G401.6 (cell line): ENCODE measurements around the gene ATE1.
"Not testable (repeated sequence)": the region's sequence is repeated elsewhere in the genome, so short reads cannot be mapped to it uniquely, and the experiment has no call there.

Experiments used
- FAIRE-seq: peaks from 2 replicates; lab custom pipeline; 2012; peaks lifted over from hg19 to GRCh38; lab: Jason Lieb, UNC

Gene ATE1

GRCh38 chr10:121783782-121784372 lies 144.0 kb downstream of the ATE1 start:
- FAIRE-seq = no peak

DNA sequence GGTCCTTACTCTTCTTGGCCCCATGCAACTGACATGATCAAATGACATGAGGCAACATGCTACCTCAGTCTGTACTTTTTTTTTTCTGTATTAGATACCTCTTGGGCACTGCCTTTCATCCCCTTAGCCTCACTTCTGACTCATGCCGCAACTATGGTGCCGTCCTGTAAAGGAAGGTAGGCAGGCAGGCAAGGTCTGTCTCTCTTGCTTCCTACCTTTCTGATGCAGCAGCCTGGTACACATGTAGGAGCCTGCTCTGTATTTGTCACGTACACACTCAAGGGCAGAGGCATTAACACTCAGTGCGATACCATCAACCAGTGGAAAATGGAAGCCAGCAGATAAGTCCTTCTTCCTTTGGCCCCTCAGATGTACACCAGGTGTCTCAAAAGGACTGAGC lies 146.7 kb downstream of the ATE1 start:
- FAIRE-seq = no peak

GRCh38 chr10:121774813-121775212 lies 153.0 kb downstream of the ATE1 start:
- no peak for FAIRE-seq

DNA sequence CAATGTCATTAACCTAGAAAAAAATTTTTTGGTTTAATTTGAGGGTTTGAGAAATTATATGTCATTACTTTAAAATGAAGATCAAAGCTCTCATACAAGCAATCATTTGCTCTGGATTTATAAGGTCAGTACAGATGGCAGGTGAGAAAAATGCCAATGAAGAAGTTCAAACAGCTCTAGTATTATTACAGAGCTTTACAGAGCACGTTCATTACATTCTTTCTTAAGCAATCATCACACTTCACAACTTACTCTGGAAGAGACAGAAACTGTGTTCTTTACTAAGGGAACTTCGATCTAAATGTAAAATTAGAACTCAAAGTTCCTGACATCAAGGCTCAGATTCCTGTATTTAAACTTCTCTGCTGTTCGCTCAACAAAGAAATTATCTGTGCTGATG lies 153.4 kb downstream of the ATE1 start:
- peak; percentile 93 for FAIRE-seq

DNA sequence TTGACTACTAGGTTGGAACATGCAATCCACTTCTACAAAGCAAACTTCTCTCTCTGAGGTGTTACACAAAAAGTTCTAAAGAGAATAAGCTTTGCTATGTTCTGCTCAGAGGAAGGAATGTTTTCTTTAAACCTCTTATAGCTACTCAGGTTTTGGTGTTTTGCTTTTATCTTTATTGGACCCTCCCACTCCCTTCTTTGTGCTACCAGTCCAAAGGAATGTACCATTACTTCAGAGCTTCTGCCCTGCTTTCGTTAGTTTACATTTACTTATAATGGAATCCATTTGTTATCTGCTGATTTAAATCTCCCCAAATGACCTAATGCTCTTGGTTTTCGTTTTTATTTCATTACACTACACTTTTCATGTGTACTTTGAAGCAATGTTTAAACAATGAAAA lies 154.9 kb downstream of the ATE1 start:
- FAIRE-seq = peak; percentile 39

DNA sequence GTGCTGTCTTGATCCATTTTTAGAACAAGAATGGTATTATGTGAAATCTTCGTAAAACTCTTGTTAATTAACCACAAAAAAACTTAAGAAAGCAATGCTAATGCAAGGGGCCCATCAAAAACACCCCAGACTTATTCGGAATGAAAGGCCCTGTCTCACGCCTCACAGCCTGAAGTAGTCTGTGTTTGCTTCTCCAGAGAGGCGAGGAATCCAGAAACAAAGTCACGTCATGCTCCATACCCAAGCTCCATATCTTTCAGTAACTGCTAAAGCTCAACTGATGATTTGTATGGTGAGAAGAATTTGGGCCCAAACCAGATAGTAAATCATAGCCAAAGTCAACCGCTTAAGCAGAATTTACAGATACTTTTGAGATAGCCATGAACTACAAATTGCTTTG lies 155.4 kb downstream of the ATE1 start:
- FAIRE-seq = no peak

GRCh38 chr10:121771966-121772365 lies 155.9 kb downstream of the ATE1 start:
- no peak for FAIRE-seq

DNA sequence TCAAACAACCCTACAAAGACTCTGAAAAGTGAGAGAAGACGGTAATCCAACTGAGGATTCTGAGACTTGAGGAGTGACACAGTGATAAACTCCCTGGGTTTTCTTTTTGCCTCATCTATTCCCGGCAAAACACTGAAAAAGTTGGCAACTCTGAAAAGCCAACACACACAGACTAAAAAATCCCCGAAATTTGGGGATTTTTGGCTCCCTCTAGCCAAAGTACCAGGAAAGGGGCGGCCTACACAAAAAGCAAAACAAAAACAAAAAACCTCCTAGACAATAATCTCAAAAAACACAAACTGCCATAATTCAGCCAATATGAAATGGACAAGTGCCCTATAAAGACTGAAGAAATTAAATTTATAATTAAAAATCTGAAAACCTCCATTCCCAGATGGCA lies 161.4 kb downstream of the ATE1 start:
- FAIRE-seq = no peak

- FAIRE-seq = no peak
Observed at GRCh38 chr10:121765204-121765603, 162.6 kb downstream of the ATE1 start.

GRCh38 chr10:121764233-121764942 lies 163.4 kb downstream of the ATE1 start:
- FAIRE-seq = no peak

GRCh38 chr10:121757241-121757640 lies 170.6 kb downstream of the ATE1 start:
- not testable (repeated sequence) for FAIRE-seq

- FAIRE-seq = not testable (repeated sequence)
Observed at GRCh38 chr10:121755496-121755895, 172.3 kb downstream of the ATE1 start.

DNA sequence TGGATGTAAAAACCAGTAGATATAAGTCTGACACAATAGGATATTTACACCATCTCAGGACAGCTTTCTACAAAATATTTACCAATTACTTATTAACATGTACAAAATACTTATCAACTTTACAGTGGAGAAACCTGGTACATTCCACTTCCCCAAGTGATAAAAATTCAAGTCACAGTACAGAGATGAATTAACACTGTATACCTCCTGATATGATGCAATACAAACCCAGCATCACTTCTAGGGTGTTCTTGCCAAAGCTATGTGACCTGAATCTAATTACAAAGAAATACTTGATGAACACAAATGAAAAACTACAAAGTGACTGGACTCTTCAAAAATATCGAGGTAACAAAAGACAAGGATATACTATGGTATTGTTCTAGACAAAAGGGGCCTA lies 173.2 kb downstream of the ATE1 start:
- FAIRE-seq = no peak

DNA sequence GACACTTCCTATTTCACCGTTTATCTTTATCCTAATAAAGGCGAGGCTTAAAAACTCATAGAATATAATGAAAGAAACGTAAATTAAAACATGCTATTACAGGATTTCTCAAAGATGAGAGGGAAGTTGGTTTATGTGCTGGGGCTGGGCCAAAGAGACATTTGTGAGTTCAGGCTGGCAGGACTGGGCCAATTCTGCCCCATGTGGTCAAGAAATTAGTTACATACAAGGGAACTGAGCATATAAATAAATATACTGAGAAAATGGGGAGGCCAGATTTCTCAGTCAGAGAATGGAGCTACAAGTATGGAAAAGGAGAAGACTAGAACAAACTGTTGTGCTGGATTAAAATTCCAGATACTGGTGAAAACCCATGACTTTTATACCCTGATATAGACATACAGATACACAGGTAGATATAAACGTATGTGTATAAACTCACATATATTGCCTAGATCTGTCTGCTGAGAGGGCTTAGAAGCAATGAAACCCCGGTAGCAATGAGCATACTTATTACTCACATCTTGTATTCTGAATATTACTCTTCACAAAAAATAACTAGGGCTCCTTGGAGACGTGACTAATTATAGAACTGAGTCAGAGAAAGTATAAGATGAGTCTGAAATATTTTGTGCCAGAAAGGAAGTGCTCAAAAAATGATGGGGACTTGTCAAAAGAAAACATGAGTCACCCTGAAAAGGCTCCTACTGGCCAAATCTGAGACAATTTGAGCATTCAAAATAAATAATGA lies 173.9 kb downstream of the ATE1 start:
- FAIRE-seq = no peak

GRCh38 chr10:121751191-121751760 lies 176.6 kb downstream of the ATE1 start:
- no peak for FAIRE-seq

GRCh38 chr10:121747163-121747775 lies 180.6 kb downstream of the ATE1 start:
- no peak for FAIRE-seq

DNA sequence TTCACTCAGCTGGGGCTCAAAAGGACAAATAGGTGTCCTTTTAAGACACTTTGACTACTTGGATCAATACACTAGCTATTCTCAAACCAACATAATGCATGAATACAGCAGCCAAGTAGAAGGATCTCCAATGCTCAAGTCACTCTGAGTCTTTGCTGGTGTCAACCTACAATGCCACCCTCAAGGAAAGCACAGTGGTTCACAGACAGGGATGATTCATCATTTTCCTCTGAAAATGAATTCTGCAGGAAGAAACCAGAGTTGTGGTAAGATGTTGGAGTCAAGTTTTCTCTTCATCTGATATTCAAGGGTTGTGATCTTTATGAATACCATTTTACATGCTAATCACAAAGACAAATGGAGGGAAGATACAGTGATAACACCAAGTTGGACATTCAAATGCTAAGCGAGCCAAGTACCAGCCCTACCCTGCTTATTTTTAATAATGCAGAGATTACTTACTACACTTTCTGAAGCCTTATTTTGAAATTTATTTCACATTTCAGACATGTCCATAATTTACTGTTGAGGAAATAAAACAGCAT lies 186.5 kb downstream of the ATE1 start:
- no peak for FAIRE-seq

GRCh38 chr10:121740069-121740468 lies 187.8 kb downstream of the ATE1 start:
- peak; percentile 66 for FAIRE-seq

DNA sequence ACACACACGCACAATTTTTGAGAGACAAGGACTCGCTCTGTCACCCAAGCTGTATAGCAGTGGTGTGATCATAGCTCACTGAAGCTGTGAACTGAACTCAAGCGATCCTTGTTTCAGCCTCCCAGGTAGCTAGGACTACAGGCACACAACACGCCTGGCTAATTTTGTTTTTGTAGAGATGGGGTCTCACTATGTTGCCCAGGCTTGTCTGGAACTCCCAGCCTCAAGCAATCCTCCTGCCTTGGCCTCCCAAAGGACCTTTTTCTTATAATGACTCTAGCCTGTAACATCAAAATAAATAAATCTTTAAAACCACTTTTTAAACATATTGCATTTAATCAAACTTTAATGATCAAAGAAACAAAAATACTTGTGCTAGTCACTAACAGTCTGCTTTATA lies 188.7 kb downstream of the ATE1 start:
- FAIRE-seq = no peak

DNA sequence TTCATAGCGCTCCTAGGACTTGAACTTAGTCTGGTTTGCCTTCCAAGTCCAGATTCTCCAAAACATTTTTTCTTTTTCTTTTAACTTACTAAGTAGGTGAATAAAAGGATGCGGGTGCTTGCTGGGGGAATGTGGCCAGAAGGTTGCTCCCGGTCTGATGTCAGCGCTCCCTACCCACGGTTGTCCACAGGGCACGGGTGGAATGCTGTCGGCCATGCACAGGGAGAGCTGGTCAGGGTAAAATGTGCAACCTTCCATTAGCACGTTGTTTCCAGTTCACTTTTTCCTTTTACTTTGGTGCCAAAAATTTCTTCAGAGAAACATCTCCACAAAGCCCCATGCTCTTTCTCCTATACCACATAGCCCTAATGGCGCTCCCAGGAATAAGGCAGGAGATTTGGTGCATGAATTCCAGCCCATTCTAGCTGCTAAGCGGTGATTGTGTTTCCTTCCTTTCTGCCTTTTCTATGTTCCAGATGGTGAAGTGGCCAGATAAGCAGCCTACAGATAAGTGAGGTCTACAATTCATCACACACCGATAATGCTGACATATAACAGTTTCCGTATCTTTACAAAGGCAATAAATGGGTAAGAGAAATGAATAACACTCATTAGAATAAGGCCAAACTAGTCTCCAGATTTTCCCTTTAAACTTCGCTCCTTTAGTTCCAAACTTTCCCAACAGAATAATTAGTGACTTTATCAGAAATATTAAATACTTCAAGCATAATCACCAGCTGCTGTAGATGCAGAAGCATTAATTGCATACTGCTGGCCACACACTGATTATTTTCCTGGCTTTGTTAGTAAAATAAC lies 191.3 kb downstream of the ATE1 start:
- no peak for FAIRE-seq

DNA sequence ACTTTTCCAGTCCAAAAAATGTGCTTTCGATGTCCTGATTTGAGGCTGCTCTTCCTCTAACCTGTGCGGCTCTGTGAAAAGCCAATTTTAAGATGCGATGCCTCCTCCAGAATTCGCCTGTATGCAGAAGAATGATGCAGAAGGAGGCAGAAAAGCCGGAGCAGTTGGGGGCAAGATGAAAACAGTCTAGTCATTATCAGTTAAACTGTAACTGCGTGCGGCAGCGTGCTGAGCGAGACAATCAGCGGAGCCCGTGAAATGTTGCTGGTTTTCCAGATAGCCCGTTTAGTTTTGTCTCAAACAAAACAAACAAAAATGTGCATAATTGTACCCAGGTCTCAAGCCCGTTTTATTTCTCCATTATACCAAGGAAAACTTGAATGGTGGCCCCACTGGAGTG lies 192.6 kb downstream of the ATE1 start:
- no peak for FAIRE-seq
